GM18505 (cell line): ENCODE measurements around the gene CEP350.

Experiments used
- ATAC-seq: cut with Tn5 transposase; IDR thresholded peaks from one replicate; pipeline ENCODE4 v1.9.1; 2021; ENCODE audit not compliant: unreplicated experiment
- POLR2A ChIP-seq: IDR thresholded peaks from 4 replicates; pipeline ENCODE4 v1.6.1; 2011; ENCODE audit warnings: borderline replicate concordance; ENCODE audit not compliant: insufficient read depth, insufficient read length; ENCODE audit errors: extremely low read depth

CEP350 gene

GRCh38 chr1:179966551-179966950 lies 11.9 kb downstream of the CEP350 start:
- ATAC-seq = no peak
- TF ChIP-seq POLR2A = no peak

GRCh38 chr1:179968284-179968993 lies 13.8 kb downstream of the CEP350 start:
- ATAC-seq = no peak
- no peak for TF ChIP-seq POLR2A

GRCh38 chr1:179968994-179969919 lies 14.6 kb downstream of the CEP350 start:
- TF ChIP-seq POLR2A = no peak
- ATAC-seq = no peak

- no peak for TF ChIP-seq POLR2A
- no peak for ATAC-seq
These were observed 15.4 kb downstream of the CEP350 start for GRCh38 chr1:179969962-179970361.

GRCh38 chr1:179971563-179972496 lies 17.2 kb downstream of the CEP350 start:
- ATAC-seq = no peak
- TF ChIP-seq POLR2A = no peak

GRCh38 chr1:179973198-179974110 lies 18.8 kb downstream of the CEP350 start:
- no peak for TF ChIP-seq POLR2A
- no peak for ATAC-seq

- ATAC-seq = no peak
- no peak for TF ChIP-seq POLR2A
These were observed 22.5 kb downstream of the CEP350 start for GRCh38 chr1:179976970-179977651.

GRCh38 chr1:179978199-179979079 lies 23.8 kb downstream of the CEP350 start:
- no peak for ATAC-seq
- no peak for TF ChIP-seq POLR2A

- ATAC-seq = no peak
These were observed 29.5 kb downstream of the CEP350 start for GRCh38 chr1:179984101-179984500.

GRCh38 chr1:179984942-179985341 lies 30.3 kb downstream of the CEP350 start:
- no peak for TF ChIP-seq POLR2A
- no peak for ATAC-seq

More at GRCh38 chr1:179984101-179984500, 29.5 kb downstream of the CEP350 start:
- TF ChIP-seq POLR2A = no peak

- TF ChIP-seq POLR2A = no peak
- ATAC-seq = no peak
These were observed 36.2 kb downstream of the CEP350 start for GRCh38 chr1:179990847-179991246.
